ENCODE results near the gene CLCN6. TPM values are rescaled to one million over a fixed set of nuclear protein-coding genes. Genes with fewer than 3 reads are reported as not detected.

CLCN6 gene
- total and polyA plus RNA-seq, 2 of the 13 experiments (the other 11 are each of a cell fraction or from before 2014, with no cell fraction given), result 14.9 to 19.3 TPM

DNA sequence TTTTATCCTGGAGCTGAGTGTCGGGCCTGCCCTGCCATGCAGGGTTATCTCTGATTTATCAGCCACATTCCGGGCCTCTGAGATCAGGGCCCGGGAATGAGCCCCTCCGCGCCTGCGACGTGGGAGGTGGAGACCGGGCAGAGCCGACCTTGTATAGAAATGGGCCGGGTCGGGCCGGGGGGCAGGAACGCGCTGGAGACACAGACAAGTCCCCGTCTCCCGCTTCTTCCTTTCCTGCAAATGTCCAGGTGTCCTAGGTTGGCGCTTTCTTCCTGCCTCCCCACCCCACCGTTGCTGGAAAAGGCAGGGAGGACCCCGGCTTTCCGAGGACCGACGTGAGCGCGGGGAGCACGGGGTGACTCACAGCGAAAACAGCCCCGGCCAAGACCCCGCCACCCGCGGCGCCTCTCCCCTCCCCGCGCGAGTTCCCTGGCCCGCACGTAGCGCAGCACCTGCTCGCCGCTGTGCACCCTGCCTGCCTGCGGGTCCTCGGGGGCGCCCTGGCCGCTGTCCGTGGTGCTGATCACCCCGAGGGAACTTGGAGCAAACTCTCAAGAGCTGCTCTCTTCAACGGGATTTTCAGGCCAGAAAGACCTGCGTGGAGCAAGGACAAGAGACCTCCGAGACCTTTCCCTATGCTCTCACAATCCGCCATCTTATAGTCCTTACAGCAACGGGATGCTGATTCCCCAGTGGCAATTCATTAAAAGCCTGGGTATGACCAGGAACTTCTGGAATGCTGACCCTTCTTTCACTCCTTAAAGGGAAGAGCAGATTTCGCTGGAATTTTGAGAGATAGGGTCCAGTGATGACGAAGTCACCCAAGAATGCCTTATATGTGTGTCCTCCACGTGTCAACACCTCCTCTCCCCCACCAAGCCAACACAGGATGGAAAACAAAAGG is 53.2 kb downstream of the CLCN6 start (continued):
- no peak for TF ChIP-seq ZNF672 (CRISPR knock-in tag; IDR thresholded peaks at IDR 0.05)
- TF ChIP-seq ZNF124 (CRISPR knock-in tag; IDR thresholded peaks at IDR 0.05), result peak; percentile 97
- peak; percentile 94; the same call in 1 of the 2 replicates for TF ChIP-seq ATAD3A (CRISPR knock-in tag; IDR thresholded peaks at IDR 0.05)
- peak; percentile 95 for TF ChIP-seq TEF (CRISPR knock-in tag; IDR thresholded peaks at IDR 0.05)
- TF ChIP-seq ASH2L (IDR thresholded peaks at IDR 0.05; ENCODE audit: insufficient read length, low read depth, low read length), result no peak
- TF ChIP-seq ZFX (CRISPR knock-in tag; IDR thresholded peaks at IDR 0.05; ENCODE audit: low read depth), result peak; percentile 54
- TF ChIP-seq, protein P1, sequence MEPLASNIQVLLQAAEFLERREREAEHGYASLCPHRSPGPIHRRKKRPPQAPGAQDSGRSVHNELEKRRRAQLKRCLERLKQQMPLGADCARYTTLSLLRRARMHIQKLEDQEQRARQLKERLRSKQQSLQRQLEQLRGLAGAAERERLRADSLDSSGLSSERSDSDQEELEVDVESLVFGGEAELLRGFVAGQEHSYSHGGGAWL (CRISPR knock-in tag; IDR thresholded peaks at IDR 0.05), result peak; percentile 99
- no peak for TF ChIP-seq ARNT (IDR thresholded peaks at IDR 0.05)
- TF ChIP-seq PAWR (CRISPR knock-in tag; IDR thresholded peaks at IDR 0.05; ENCODE audit: borderline replicate concordance), result peak; percentile 95; the same call in 1 of the 2 replicates
- TF ChIP-seq, protein P2, sequence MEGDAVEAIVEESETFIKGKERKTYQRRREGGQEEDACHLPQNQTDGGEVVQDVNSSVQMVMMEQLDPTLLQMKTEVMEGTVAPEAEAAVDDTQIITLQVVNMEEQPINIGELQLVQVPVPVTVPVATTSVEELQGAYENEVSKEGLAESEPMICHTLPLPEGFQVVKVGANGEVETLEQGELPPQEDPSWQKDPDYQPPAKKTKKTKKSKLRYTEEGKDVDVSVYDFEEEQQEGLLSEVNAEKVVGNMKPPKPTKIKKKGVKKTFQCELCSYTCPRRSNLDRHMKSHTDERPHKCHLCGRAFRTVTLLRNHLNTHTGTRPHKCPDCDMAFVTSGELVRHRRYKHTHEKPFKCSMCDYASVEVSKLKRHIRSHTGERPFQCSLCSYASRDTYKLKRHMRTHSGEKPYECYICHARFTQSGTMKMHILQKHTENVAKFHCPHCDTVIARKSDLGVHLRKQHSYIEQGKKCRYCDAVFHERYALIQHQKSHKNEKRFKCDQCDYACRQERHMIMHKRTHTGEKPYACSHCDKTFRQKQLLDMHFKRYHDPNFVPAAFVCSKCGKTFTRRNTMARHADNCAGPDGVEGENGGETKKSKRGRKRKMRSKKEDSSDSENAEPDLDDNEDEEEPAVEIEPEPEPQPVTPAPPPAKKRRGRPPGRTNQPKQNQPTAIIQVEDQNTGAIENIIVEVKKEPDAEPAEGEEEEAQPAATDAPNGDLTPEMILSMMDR (CRISPR knock-in tag; IDR thresholded peaks at IDR 0.05), result peak; percentile 64
- TF ChIP-seq, protein P3, sequence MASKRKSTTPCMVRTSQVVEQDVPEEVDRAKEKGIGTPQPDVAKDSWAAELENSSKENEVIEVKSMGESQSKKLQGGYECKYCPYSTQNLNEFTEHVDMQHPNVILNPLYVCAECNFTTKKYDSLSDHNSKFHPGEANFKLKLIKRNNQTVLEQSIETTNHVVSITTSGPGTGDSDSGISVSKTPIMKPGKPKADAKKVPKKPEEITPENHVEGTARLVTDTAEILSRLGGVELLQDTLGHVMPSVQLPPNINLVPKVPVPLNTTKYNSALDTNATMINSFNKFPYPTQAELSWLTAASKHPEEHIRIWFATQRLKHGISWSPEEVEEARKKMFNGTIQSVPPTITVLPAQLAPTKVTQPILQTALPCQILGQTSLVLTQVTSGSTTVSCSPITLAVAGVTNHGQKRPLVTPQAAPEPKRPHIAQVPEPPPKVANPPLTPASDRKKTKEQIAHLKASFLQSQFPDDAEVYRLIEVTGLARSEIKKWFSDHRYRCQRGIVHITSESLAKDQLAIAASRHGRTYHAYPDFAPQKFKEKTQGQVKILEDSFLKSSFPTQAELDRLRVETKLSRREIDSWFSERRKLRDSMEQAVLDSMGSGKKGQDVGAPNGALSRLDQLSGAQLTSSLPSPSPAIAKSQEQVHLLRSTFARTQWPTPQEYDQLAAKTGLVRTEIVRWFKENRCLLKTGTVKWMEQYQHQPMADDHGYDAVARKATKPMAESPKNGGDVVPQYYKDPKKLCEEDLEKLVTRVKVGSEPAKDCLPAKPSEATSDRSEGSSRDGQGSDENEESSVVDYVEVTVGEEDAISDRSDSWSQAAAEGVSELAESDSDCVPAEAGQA (IDR thresholded peaks at IDR 0.05; ENCODE audit: low read depth), result no peak
- TF ChIP-seq, protein P3 (CRISPR knock-in tag; IDR thresholded peaks at IDR 0.05; ENCODE audit: borderline replicate concordance), result peak; percentile 95
- TF ChIP-seq RNF2 (conservative IDR thresholded peaks at IDR 0.05; ENCODE audit: low read depth), result no peak
- peak; percentile 87 for TF ChIP-seq ZNF329 (CRISPR knock-in tag; IDR thresholded peaks at IDR 0.05; ENCODE audit: low read depth)
- peak; percentile 95 for TF ChIP-seq EHMT2 (IDR thresholded peaks at IDR 0.05; ENCODE audit: borderline replicate concordance, low read depth, low read length)

All from HepG2 (cell line).